AG10803 (cell line): Measurements from ENCODE around the gene PMM1.

ENCODE experiments used
- DNase-seq: peaks from one replicate; pipeline ENCODE4 v3.0.0; 2010; ENCODE audit warnings: low read depth
- H3K4me3 ChIP-seq: 2 replicates; pipeline ENCODE4 v1.5.1; 2011; ENCODE audit warnings: mild to moderate bottlenecking, low read length, control low read depth
- CTCF ChIP-seq: conservative IDR thresholded peaks from 2 replicates; pipeline ENCODE4 v1.5.1; 2011; ENCODE audit warnings: mild to moderate bottlenecking, low read length, control low read depth, inconsistent platforms

The PMM1 gene

GRCh38 chr22:41579997-41580355 is 9.7 kb downstream of the PMM1 start:
- no peak for DNase-seq
- TF ChIP-seq CTCF, result no peak
- no peak overlapping the region for H3K4me3 ChIP-seq

GRCh38 chr22:41579297-41579996 is 10.2 kb downstream of the PMM1 start:
- no peak for DNase-seq
- TF ChIP-seq CTCF, result no peak
- H3K4me3 ChIP-seq, result no peak overlapping the region

GRCh38 chr22:41578818-41579217 is 10.8 kb downstream of the PMM1 start:
- no peak for DNase-seq
- no peak for TF ChIP-seq CTCF
- no peak overlapping the region for H3K4me3 ChIP-seq

GRCh38 chr22:41578114-41578513 is 11.5 kb downstream of the PMM1 start:
- DNase-seq, result no peak
- H3K4me3 ChIP-seq, result no peak overlapping the region
- no peak for TF ChIP-seq CTCF

GRCh38 chr22:41576877-41577276 is 12.8 kb downstream of the PMM1 start:
- DNase-seq, result peak; percentile 40
- H3K4me3 ChIP-seq, result no peak overlapping the region
- TF ChIP-seq CTCF, result peak; percentile 58

GRCh38 chr22:41575533-41575932 is 14.1 kb downstream of the PMM1 start:
- no peak for DNase-seq
- H3K4me3 ChIP-seq, result no peak overlapping the region
- TF ChIP-seq CTCF, result no peak

GRCh38 chr22:41574847-41575381 is 14.7 kb downstream of the PMM1 start:
- TF ChIP-seq CTCF, result no peak
- no peak overlapping the region for H3K4me3 ChIP-seq
- no peak for DNase-seq
